ENCODE data around the gene MAGI3. TPM values are rescaled to one million over a fixed set of nuclear protein-coding genes. Genes with fewer than 3 reads are reported as not detected.
A peak's percentile ranks its signal among the peaks of the same experiment; 100 is the strongest.

The MAGI3 gene
- total and polyA plus RNA-seq, 8 donors: 3.5 to 225 (median 49.7) TPM

- H3K27me3 ChIP-seq: no peaks in the 10 kb centered on the region
- H3K9me3 ChIP-seq: no peaks in the 10 kb centered on the region
- TF ChIP-seq CTCF (IDR thresholded peaks at IDR 0.05) (no peak), POLR2A (IDR thresholded peaks at IDR 0.05) (no peak), POLR2AphosphoS5 (IDR thresholded peaks at IDR 0.05) (no peak), EP300 (IDR thresholded peaks at IDR 0.05) (no peak)
- peaks cover 0 to 12% (median 8%) of the 10 kb centered on the region in 4 donors for H3K4me1 ChIP-seq
- peaks cover 4 to 64% (median 24%) of the 10 kb centered on the region in 4 donors for H3K36me3 ChIP-seq
- DNase-seq: no peak
- H3K27ac ChIP-seq: no peak overlapping the region
- H3K4me3 ChIP-seq: no peak overlapping the region
- intact Hi-C loops (cut with DNase I; ENCODE audit: low total_unique reads): no loop called here
Measured at GRCh38 chr1:113652771-113653170, 262.5 kb downstream of the MAGI3 start.

- no peak for DNase-seq
- intact Hi-C loops (cut with DNase I; ENCODE audit: low total_unique reads): no loop called here
- Histone ChIP-seq H3K36me3 (peaks cover 4 to 54% (median 18%) of the 10 kb centered on the region in 4 donors), H3K27ac (no peak overlapping the region), H3K4me1 (peaks cover 0 to 17% (median 10%) of the 10 kb centered on the region in 4 donors), H3K9me3 (no peaks in the 10 kb centered on the region), H3K27me3 (no peaks in the 10 kb centered on the region), H3K4me3 (no peak overlapping the region)
- TF ChIP-seq POLR2AphosphoS5 (IDR thresholded peaks at IDR 0.05) (no peak), CTCF (IDR thresholded peaks at IDR 0.05) (no peak), EP300 (IDR thresholded peaks at IDR 0.05) (no peak), POLR2A (IDR thresholded peaks at IDR 0.05) (no peak)
- 86 to 96% (median 93%) methylated on average over 5 of the region's 5 CpGs for WGBS, 5 donors
Measured at GRCh38 chr1:113653741-113654140, 263.4 kb downstream of the MAGI3 start.

- Histone ChIP-seq H3K27me3 (no peaks in the 10 kb centered on the region), H3K9me3 (no peaks in the 10 kb centered on the region), H3K27ac (no peak overlapping the region), H3K4me3 (no peak overlapping the region), H3K4me1 (peaks cover 0 to 18% (median 10%) of the 10 kb centered on the region in 4 donors), H3K36me3 (peaks cover 4 to 60% (median 21%) of the 10 kb centered on the region in 4 donors)
- no peak for DNase-seq
- intact Hi-C loops (cut with DNase I; ENCODE audit: low total_unique reads): no loop called here
- no peak for TF ChIP-seq CTCF (IDR thresholded peaks at IDR 0.05)
- TF ChIP-seq EP300 (IDR thresholded peaks at IDR 0.05): no peak
- TF ChIP-seq POLR2A (IDR thresholded peaks at IDR 0.05): no peak
- no peak for TF ChIP-seq POLR2AphosphoS5 (IDR thresholded peaks at IDR 0.05)
- WGBS, 5 donors: 95 to 99% (median 95%) methylated on average over 2 of the region's 2 CpGs
Measured at GRCh38 chr1:113654883-113655282, 264.6 kb downstream of the MAGI3 start.

- peaks cover 4 to 64% (median 23%) of the 10 kb centered on the region in 4 donors for H3K36me3 ChIP-seq
- no peak for DNase-seq
- no peaks in the 10 kb centered on the region for H3K9me3 ChIP-seq
- no peak for TF ChIP-seq EP300 (IDR thresholded peaks at IDR 0.05)
- TF ChIP-seq CTCF (IDR thresholded peaks at IDR 0.05): no peak
- TF ChIP-seq POLR2AphosphoS5 (IDR thresholded peaks at IDR 0.05): no peak
- no peak for TF ChIP-seq POLR2A (IDR thresholded peaks at IDR 0.05)
- intact Hi-C loops (cut with DNase I; ENCODE audit: low total_unique reads): no loop called here
- peak overlapping the region in 1 of 5 donors; percentile 49 for H3K27ac ChIP-seq
- no peaks in the 10 kb centered on the region for H3K27me3 ChIP-seq
- peaks cover 0 to 23% (median 10%) of the 10 kb centered on the region in 4 donors for H3K4me1 ChIP-seq
- WGBS, 5 donors: 69 to 76% (median 74%) methylated on average over 3 of the region's 3 CpGs
- no peak overlapping the region for H3K4me3 ChIP-seq
Measured at GRCh38 chr1:113657126-113657525, 266.8 kb downstream of the MAGI3 start.

All from stomach (tissue), 9 donors.